Measurements from ENCODE around the gene TAC1.

Gene TAC1

GRCh38 chr7:97731736-97732564, at the start of gene TAC1 (continued):
- TF ChIP-seq ZNF518A (tag by site-specific recombination; conservative IDR thresholded peaks at IDR 0.05; ENCODE audit: low read depth) (0 out of 2 replicates have a peak, but pooled peaks have one; percentile 14), MYNN (tag by site-specific recombination; IDR thresholded peaks at IDR 0.05; ENCODE audit: borderline replicate concordance) (no peak), PATZ1 (tag by site-specific recombination; IDR thresholded peaks at IDR 0.05) (peak; percentile 67), ZNF391 (tag by site-specific recombination; IDR thresholded peaks at IDR 0.05; ENCODE audit: borderline replicate concordance, low read depth) (no peak), ZNF544 (tag by site-specific recombination; IDR thresholded peaks at IDR 0.05) (no peak), MZF1 (tag by site-specific recombination; IDR thresholded peaks at IDR 0.05; ENCODE audit: borderline replicate concordance) (no peak), ZNF645 (tag by site-specific recombination; IDR thresholded peaks at IDR 0.05) (no peak), PRDM4 (tag by site-specific recombination; IDR thresholded peaks at IDR 0.05) (0 out of 2 replicates have a peak, but pooled peaks have one; percentile 23), ZNF37A (tag by site-specific recombination; IDR thresholded peaks at IDR 0.05) (no peak), BCL11B (tag by site-specific recombination; IDR thresholded peaks at IDR 0.05; ENCODE audit: low read depth) (no peak), PRDM10 (tag by site-specific recombination; IDR thresholded peaks at IDR 0.05) (peak; percentile 14; the same call in 1 of the 2 replicates), KLF8 (tag by site-specific recombination; IDR thresholded peaks at IDR 0.05) (no peak; the same call in 1 of the 2 replicates), ZNF623 (tag by site-specific recombination; IDR thresholded peaks at IDR 0.05) (no peak), ZBTB6 (tag by site-specific recombination; IDR thresholded peaks at IDR 0.05) (peak; percentile 82), WT1 (tag by site-specific recombination; IDR thresholded peaks at IDR 0.05) (no peak), ZNF660 (tag by site-specific recombination; IDR thresholded peaks at IDR 0.05) (peak; percentile 80; the same call in 1 of the 2 replicates), ZNF777 (tag by site-specific recombination; IDR thresholded peaks at IDR 0.05; ENCODE audit: borderline replicate concordance) (peak; percentile 75; the same call in 1 of the 2 replicates), SCRT2 (tag by site-specific recombination; IDR thresholded peaks at IDR 0.05) (no peak), ZNF302 (tag by site-specific recombination; IDR thresholded peaks at IDR 0.05; ENCODE audit: low read depth) (no peak), ZNF658 (tag by site-specific recombination; IDR thresholded peaks at IDR 0.05) (no peak), ELK4 (IDR thresholded peaks at IDR 0.05; ENCODE audit: borderline replicate concordance, low read depth, low read length) (no peak)

Measured in HEK293 (cell line).